GM18951 (cell line): ENCODE results near the gene HIRIP3.

Source experiments
- POLR2A ChIP-seq: IDR thresholded peaks from 4 replicates; pipeline ENCODE4 v1.6.1; 2011; ENCODE audit warnings: mild to moderate bottlenecking; ENCODE audit not compliant: insufficient read length, insufficient read depth; ENCODE audit errors: extremely low read depth
- in situ Hi-C: fragments of 300-500 bp; cut with MboI; formaldehyde crosslinking; loops from one replicate; pipeline ENCODE4 v1.12.0; 2022; ENCODE audit warnings: low sequenced_read_pairs, mixed read lengths, inconsistent platforms; ENCODE audit not compliant: unreplicated experiment

HIRIP3 gene

DNA sequence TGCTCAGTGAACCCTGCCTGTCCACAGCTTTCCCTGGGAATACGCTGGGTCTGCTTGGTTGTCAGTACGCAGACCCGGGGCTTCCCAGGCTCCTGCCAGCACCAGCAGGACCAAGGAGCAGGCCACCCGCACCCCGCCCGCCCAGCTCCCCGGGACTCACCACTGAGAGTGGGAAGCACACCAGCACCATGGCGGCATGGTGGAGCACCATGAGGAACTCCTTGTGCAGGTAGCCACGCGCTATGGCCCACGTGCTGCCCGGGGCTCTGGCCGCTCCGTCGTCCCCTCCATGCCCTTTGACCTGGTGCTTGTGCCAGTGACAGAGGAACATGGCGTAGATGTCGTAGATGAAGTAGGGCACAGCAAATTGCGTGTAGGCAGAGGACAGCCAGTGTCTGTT is 31.0 kb upstream of the HIRIP3 start:
- in situ Hi-C loops = loop anchor here (25.0 kb wide), 1 partner anchor 914 kb away; no protein-coding TSS in a partner anchor

DNA sequence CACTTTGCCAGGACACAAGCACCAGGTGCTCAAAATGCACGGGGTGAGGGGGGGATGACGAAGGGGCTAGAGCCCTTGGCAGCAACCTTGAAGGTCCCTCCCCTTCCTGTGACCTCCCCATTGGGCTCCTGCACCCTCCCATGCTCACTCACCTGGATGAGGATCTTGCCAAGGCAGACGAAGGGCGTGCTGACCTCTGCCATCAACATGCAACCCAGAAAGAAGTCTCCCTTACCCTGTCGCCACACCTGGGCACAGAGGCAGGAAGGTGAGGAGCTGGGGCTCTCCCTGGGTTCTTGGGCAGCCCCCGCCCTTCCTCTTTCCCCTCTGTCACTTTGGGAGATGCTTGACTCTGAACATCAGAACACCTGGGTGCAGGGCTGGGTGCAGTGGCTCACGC is 30.2 kb upstream of the HIRIP3 start:
- no peak for TF ChIP-seq POLR2A
- in situ Hi-C loops = loop anchor here (25.0 kb wide), 1 partner anchor 913 kb away; no protein-coding TSS in a partner anchor

More for the DNA sequence above, 31.0 kb upstream of the HIRIP3 start:
- TF ChIP-seq POLR2A = no peak

GRCh38 chr16:30025156-30025555 is 29.7 kb upstream of the HIRIP3 start:
- in situ Hi-C loops = loop anchor here (25.0 kb wide), 1 partner anchor 913 kb away; no protein-coding TSS in a partner anchor
- TF ChIP-seq POLR2A = no peak

DNA sequence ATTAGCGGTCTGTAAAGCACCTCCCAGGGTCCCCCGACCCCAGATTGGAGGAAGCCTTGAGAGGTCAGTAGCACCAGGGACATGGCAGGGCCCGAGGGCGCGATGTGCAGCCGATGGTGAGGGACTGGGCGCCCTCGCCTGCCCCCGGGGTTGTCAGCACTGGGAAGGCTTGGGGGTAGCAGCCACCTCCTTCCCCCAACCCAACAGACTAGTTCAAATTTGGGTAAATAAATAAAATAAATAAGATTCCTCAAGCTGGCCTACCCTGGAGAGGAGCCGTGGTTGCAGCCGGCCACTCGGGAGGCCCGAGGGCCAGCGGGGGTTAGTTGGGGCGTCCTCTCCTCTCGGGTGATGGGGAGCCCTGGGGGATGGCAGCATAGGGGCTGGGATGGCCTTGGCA is 29.0 kb upstream of the HIRIP3 start:
- in situ Hi-C loops = loop anchor here (25.0 kb wide), 1 partner anchor 337 kb away; the partner anchor contains the start of gene QPRT
- no peak for TF ChIP-seq POLR2A

DNA sequence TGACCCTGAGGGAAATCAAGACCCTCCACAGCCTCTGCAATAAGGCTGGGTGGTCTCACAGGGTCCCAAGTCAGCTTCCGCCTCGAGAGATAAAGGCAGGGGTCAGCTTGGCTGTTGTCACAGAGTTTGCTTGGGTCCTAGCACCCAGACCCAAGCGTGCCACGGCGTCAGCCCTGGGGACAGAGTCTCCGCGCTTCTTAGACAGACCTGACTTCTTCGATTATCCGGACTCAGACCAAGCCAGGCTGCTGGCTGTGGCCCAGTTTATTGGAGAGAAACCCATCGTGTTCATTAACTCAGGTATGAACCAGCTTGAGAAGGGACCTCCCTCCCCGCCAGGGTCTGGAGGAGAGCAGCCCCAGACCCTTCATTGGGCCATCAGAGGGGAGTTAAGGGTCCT is 28.2 kb upstream of the HIRIP3 start:
- no peak for TF ChIP-seq POLR2A
- in situ Hi-C loops = loop anchor here (25.0 kb wide), 1 partner anchor 336 kb away; the partner anchor contains the start of gene QPRT

GRCh38 chr16:30022887-30023286 is 27.5 kb upstream of the HIRIP3 start, which contains the start of gene C16orf92:
C16orf92 (plus strand) TSS chr16:30023198; CDS start chr16:30023341, 143 bp downstream.
- in situ Hi-C loops = loop anchor here (25.0 kb wide), 1 partner anchor 336 kb away; the partner anchor contains the start of gene QPRT

GRCh38 chr16:30018731-30019158 is 23.3 kb upstream of the HIRIP3 start:
- no peak for TF ChIP-seq POLR2A
- in situ Hi-C loops = loop anchor here (25.0 kb wide), 1 partner anchor 331 kb away; the partner anchor contains the start of gene QPRT

More at GRCh38 chr16:30022887-30023286, 27.5 kb upstream of the HIRIP3 start, which contains the start of gene C16orf92:
- no peak for TF ChIP-seq POLR2A

DNA sequence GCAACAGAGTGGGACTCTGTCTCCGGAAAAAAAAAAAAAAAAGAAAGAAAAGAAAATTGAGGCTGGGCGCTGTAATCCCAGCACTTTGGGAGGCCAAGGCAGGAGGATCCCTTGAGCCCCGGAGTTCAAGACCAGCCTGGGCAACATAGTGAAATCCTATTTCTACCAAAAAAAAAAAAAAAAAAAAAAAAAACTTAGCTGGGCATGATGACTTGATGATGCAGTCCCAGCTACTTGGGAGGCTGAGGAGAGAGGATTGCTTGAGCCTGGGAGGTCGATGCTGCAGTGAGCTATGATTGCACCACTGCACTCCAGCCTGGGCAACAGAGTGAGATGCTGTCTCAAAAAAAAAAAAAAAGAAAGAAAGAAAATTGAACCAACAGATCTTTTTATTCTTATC is 22.5 kb upstream of the HIRIP3 start:
- in situ Hi-C loops = loop anchor here (25.0 kb wide), 1 partner anchor 331 kb away; the partner anchor contains the start of gene QPRT

GRCh38 chr16:30017277-30017656 is 21.9 kb upstream of the HIRIP3 start:
- TF ChIP-seq POLR2A = no peak
- in situ Hi-C loops = loop anchor here (25.0 kb wide), 1 partner anchor 330 kb away; the partner anchor contains the start of gene QPRT

- TF ChIP-seq POLR2A = no peak
- in situ Hi-C loops = loop anchor here (25.0 kb wide), 1 partner anchor 329 kb away; the partner anchor contains the start of gene QPRT
Measured at GRCh38 chr16:30016555-30017276, 21.3 kb upstream of the HIRIP3 start.

GRCh38 chr16:30015450-30015849 is 20.0 kb upstream of the HIRIP3 start:
- in situ Hi-C loops = loop anchor here (25.0 kb wide), 1 partner anchor 328 kb away; the partner anchor contains the start of gene QPRT

DNA sequence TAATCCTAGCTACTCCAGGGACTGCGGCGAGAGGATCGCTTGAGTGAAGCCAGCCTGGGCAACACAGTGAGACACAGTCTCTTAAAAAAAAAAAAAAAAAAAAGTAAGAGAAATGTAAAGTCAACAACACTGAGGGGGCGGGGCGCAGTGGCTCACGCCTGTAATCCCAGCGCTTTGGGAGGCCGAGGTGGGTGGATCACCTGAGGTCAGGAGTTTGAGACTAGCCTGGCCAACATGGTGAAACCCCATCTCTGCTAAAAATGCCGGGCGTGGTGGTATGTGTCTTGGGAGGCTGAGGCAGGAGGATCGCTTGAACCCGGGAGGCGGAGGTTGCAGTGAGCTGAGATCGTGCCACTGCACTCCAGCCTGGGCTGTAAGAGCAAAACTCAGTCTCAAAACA is 17.2 kb upstream of the HIRIP3 start:
- in situ Hi-C loops = loop anchor here (25.0 kb wide), 1 partner anchor 325 kb away; the partner anchor contains the start of gene QPRT

DNA sequence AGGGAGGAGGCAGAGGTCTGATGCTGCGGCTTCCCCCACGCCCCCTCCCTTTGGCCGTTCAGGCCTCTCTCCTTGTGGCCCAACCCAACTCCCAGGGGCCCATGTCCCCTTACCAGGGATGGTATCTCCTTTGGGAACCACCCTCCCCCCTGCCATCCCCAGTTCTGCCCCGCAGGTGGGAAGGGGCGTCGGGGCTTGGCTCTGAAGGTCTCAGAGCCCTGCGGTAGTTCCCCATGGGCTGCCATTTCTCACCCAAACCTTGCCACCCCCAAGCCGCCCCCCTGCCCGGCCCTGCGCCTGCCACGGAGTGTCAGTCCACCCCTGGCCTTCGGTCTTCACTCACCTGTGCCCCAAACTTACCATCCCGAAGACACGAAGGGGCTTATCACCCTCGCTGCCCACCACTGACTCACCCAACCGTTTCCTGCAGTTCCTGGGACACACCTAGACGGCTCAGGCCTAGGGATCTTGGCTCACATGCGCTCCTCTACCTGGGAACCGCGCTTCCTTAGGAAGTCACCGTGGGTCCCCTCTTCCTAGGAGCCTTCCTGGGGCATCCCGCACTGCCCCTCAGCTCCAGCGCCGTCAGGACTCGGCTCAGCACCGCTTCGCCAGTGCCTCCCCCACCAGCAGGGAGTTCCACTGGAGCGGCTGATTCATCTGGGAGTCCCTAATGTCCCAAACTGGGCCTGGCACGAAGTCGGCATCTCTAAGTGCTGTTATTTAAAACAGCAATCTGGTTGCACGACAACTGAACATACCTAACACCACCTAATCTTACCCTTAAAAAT is 16.5 kb upstream of the HIRIP3 start:
- TF ChIP-seq POLR2A = no peak
- in situ Hi-C loops = loop anchor here (25.0 kb wide), 1 partner anchor 325 kb away; the partner anchor contains the start of gene QPRT
